ENCODE measurements around the gene CNTNAP2. TPM values are rescaled to one million over a fixed set of nuclear protein-coding genes. Genes with fewer than 3 reads are reported as not detected.

The CNTNAP2 gene
- total RNA-seq, 1 experiment from 2014 or later = 42.5 TPM

GRCh38 chr7:146285418-146285817 is 168.8 kb downstream of the CNTNAP2 start:
- Histone ChIP-seq H3K36me3 (ENCODE audit: control insufficient read depth, insufficient read depth, low read length) (no peaks in the 10 kb centered on the region), H3K27me3 (replicated peaks; ENCODE audit: control insufficient read depth, insufficient read depth, low read length) (no peaks in the 10 kb centered on the region), H3K4me1 (no peaks in the 10 kb centered on the region), H3K9me3 (no peaks in the 10 kb centered on the region), H3K4me3 (ENCODE audit: low read depth, low read length) (no peak overlapping the region)
- TF ChIP-seq CTCF (IDR thresholded peaks at IDR 0.05; ENCODE audit: insufficient read depth in 1 of 2, low read depth in 1 of 2, low read length in 1 of 2, severe bottlenecking in 1 of 2, unreplicated experiment in 1 of 2) = no peak
- no peaks in the 10 kb centered on the region for H3K4me1 Mint-ChIP-seq (ENCODE audit: low read depth, unreplicated experiment)
- no peaks in the 10 kb centered on the region for H3K36me3 Mint-ChIP-seq (ENCODE audit: insufficient read depth, unreplicated experiment)
- DNase-seq = no peak
- intact Hi-C loops (cut with micrococcal nuclease; ENCODE audit: unreplicated experiment) = no loop called here
- no TSS peak for BruUV-seq (replicated peaks)
- ChIA-PET POLR2A (no interaction called here), CTCF (no interaction called here)
- H3K27me3 Mint-ChIP-seq (ENCODE audit: insufficient read depth, unreplicated experiment) = no peaks in the 10 kb centered on the region
- H3K9me3 Mint-ChIP-seq (ENCODE audit: unreplicated experiment) = no peaks in the 10 kb centered on the region
- no peak overlapping the region for H3K27ac Mint-ChIP-seq (ENCODE audit: unreplicated experiment)
- H3K4me3 Mint-ChIP-seq (ENCODE audit: unreplicated experiment) = no peak overlapping the region

- no TSS peak for BruUV-seq (replicated peaks)
- peaks cover 3% of the 10 kb centered on the region for H3K27me3 Mint-ChIP-seq (ENCODE audit: insufficient read depth, unreplicated experiment)
- ChIA-PET POLR2A (no interaction called here), CTCF (no interaction called here)
- TF ChIP-seq CTCF (IDR thresholded peaks at IDR 0.05; ENCODE audit: insufficient read depth in 1 of 2, low read depth in 1 of 2, low read length in 1 of 2, severe bottlenecking in 1 of 2, unreplicated experiment in 1 of 2) = no peak
- no peak overlapping the region for H3K27ac Mint-ChIP-seq (ENCODE audit: unreplicated experiment)
- H3K9me3 Mint-ChIP-seq (ENCODE audit: unreplicated experiment) = no peaks in the 10 kb centered on the region
- no peak overlapping the region for H3K4me3 ChIP-seq (ENCODE audit: low read depth, low read length)
- no peaks in the 10 kb centered on the region for H3K9me3 ChIP-seq
- no peaks in the 10 kb centered on the region for H3K36me3 Mint-ChIP-seq (ENCODE audit: insufficient read depth, unreplicated experiment)
- no peaks in the 10 kb centered on the region for H3K4me1 Mint-ChIP-seq (ENCODE audit: low read depth, unreplicated experiment)
- H3K4me3 Mint-ChIP-seq (ENCODE audit: unreplicated experiment) = no peak overlapping the region
- H3K4me1 ChIP-seq = no peaks in the 10 kb centered on the region
- DNase-seq = no peak
- H3K36me3 ChIP-seq (ENCODE audit: control insufficient read depth, insufficient read depth, low read length) = no peaks in the 10 kb centered on the region
- H3K27me3 ChIP-seq (replicated peaks; ENCODE audit: control insufficient read depth, insufficient read depth, low read length) = no peaks in the 10 kb centered on the region
- intact Hi-C loops (cut with micrococcal nuclease; ENCODE audit: unreplicated experiment) = no loop called here
Observed at GRCh38 chr7:146290746-146291145, 174.1 kb downstream of the CNTNAP2 start.

- intact Hi-C loops (cut with micrococcal nuclease; ENCODE audit: unreplicated experiment) = no loop called here
- Mint-ChIP-seq H3K9me3 (ENCODE audit: unreplicated experiment) (no peaks in the 10 kb centered on the region), H3K27me3 (ENCODE audit: insufficient read depth, unreplicated experiment) (peaks cover 3% of the 10 kb centered on the region), H3K27ac (ENCODE audit: unreplicated experiment) (no peak overlapping the region), H3K4me1 (ENCODE audit: low read depth, unreplicated experiment) (no peaks in the 10 kb centered on the region), H3K4me3 (ENCODE audit: unreplicated experiment) (no peak overlapping the region), H3K36me3 (ENCODE audit: insufficient read depth, unreplicated experiment) (no peaks in the 10 kb centered on the region)
- no peak for TF ChIP-seq CTCF (IDR thresholded peaks at IDR 0.05; ENCODE audit: insufficient read depth in 1 of 2, low read depth in 1 of 2, low read length in 1 of 2, severe bottlenecking in 1 of 2, unreplicated experiment in 1 of 2)
- Histone ChIP-seq H3K4me1 (no peaks in the 10 kb centered on the region), H3K27me3 (replicated peaks; ENCODE audit: control insufficient read depth, insufficient read depth, low read length) (no peaks in the 10 kb centered on the region), H3K4me3 (ENCODE audit: low read depth, low read length) (no peak overlapping the region), H3K9me3 (no peaks in the 10 kb centered on the region), H3K36me3 (ENCODE audit: control insufficient read depth, insufficient read depth, low read length) (no peaks in the 10 kb centered on the region)
- ChIA-PET CTCF (no interaction called here), POLR2A (no interaction called here)
- DNase-seq = no peak
- BruUV-seq (replicated peaks) = no TSS peak
Observed at GRCh38 chr7:146291900-146292299, 175.3 kb downstream of the CNTNAP2 start.

Data from Caco-2 (cell line).